HuH-7.5 (cell line): Measurements from ENCODE around the gene PRKN.

Experiments
- DNase-seq: peaks from one replicate; pipeline ENCODE4 v3.0.0; 2011; ENCODE audit warnings: low spot score

The PRKN gene

DNA sequence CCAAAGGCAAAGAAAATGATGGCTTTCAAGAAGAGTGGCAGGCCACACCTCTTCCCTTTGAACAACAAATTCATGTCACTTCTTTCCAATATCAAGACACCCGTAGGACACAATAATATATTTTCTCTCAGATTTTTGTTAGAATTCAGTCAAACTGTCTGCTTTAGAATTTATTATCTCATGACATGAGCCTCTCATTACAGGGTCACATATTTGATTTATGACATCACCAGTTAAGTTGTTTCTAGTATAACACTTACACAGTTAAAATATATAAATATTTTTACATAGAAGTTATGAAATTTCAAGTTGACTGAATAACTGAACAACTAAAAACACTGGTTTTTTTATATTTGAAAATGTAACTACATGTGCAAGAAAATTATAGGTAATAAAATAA lies 1133.2 kb downstream of the PRKN start:
- DNase-seq = no peak

DNA sequence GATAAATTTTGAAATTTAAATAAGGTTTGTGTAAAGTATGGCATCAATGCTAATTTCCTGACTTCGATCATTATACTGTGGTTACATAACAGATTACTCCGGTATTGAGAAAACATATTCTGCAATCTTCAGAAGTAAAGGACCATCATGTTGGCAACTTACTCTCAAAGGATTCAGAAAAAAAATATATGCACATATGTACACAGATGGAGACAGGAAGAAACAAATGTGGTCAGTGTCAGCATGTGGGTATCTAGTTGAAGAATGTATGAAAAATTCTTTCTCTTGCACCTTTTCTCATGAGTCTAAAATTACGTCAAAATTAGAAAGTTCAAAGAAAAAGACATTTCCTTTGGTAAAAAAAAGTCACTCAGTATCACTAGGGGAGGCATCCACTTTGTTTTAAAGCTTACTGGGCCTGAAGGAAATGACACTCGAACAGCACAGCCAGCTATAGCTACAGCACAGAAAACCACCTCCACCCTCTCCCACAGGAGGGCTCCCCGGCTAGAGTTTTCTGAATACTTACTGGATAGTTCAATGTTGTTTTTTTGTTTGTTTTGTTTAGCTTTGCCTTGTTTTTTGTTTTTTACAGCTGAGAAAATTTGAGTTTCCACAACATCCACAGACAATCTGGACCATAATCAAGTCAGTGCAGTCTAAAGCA lies 1136.5 kb downstream of the PRKN start:
- no peak for DNase-seq

DNA sequence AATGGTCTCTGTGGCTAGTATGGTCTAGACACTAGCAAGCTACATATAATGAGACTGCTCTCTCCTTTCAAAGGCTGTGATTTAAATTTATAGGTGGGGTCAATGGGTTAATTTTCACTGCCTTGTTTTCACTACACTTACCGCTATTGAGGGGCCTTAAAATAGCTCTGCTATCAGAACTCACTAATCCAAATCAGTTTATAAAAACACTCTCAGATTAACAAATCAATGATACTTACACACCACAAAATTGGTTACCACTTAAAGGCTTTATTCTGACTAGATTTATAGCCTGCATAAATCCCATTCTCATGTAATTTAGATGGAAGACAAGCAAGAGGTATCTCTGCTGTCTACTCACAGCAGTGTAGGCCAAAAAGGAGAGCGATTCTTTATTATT lies 1140.7 kb downstream of the PRKN start:
- DNase-seq = no peak

DNA sequence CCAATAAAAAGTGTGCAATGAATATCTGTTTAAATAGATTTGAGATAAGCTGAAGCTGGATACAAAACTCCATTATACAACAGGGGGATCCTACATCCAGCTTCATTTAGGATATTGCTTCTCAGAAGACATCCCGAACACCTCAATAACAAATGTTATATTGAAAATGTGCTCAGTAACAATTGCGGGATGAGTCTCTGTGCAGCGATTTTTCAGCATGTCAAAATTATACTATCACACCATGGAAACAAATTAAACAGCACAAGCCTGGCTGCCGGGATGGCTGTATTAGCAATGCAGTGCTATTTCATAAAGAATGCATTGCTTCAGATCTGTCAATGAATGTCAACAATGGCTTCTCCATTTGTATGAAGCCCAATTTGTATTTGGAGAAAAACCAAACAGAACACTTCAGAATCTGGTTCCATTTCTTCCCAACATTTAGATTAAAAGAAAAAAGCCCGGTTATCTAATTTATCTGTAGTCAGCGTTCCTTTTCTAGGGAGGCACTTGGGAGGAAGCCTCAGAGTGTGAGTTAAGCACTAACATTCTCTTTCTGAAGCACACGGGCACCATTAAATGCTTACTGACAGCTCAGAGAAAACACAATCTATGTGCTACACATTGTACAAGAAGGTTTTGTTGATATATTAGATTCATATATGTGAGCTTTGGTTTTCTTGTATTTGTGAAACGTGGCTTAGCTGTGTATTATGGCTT lies 1142.8 kb downstream of the PRKN start:
- no peak for DNase-seq

DNA sequence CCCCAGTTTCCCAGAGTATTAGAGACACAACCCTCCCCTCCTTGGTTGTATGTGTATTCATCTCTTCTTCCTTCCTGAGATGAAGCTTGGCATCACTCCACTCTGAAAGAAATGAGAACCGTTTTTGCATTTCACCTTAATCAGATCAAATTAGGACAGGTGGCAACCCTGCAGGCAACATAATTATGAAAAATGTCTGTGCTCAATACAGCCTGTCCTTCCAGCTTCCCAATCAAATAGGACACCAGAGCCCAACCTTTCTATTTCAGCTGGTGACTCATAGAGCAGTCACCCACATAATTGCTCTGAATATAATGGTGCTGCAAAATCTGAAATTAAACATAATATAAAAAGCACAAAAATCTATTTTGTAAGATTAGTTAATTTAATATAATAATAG lies 1143.5 kb downstream of the PRKN start:
- no peak for DNase-seq

DNA sequence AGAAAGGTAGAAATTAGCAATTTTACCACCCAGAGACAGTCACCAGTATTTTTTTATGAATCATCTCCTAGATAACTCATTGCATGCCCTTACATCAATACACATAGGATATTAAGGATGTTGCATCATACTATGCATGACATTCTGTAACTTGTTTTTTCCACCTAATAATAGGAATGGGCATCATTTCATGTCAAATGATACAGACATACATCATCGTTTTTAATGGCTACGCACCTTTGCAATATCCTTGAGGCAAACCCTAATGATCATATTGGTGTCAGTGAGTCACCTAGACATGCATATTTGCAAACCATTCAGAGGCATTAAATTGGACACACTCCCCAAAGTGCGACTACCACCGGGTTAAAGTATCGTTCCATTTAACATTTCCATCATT lies 1144.0 kb downstream of the PRKN start:
- DNase-seq = no peak

DNA sequence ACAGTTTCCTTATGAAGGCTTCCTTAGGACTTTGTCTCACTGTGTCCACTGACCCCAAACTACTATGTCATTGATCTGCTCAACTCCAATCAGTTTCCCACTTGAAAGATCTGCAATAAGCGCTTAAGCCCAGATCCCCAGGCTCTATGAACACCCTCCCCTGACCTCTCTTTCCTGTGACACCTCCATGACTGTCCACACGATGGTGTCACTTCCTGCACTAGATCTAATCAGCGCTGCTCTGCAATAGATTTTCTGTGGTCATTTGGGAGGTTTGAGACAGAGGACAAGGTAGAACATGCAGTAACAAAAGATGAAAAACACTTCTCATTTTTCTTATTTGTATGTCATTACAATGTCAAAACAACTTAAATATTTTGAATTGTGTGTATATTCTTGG lies 1149.1 kb downstream of the PRKN start:
- no peak for DNase-seq

DNA sequence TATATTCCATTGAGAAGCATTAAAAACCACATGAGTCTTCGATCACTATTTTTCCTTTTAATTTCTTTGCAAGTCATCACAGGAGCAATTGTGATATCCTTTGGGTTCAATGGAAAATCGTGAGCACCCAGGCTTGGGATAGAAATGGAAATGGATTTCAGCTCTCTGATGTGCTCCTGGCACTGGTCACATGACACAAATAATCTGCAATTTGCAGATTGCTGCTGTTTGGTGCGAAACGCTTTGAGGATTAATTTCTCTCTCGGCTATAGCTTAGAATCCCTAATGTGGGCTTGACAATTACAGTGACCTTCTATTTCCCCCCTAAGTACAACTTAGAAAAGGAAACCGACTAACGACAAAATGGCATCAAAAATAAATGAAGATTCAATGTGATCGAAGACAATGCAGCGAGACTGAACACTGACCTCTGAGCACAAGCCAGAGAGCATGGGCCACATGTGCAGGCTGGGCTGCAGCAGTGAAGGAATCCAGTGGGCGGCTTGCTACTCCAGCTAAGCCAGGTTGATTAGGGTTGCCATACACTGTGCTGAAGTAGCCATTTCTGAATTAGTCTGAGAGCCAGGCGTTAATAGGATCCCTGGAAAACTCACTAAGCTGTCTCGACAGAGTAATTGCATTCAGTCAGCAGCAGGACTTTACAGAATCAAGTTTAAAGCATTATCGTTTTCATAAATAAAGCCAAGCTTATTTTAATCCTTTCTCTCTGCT lies 1151.9 kb downstream of the PRKN start:
- DNase-seq = no peak

DNA sequence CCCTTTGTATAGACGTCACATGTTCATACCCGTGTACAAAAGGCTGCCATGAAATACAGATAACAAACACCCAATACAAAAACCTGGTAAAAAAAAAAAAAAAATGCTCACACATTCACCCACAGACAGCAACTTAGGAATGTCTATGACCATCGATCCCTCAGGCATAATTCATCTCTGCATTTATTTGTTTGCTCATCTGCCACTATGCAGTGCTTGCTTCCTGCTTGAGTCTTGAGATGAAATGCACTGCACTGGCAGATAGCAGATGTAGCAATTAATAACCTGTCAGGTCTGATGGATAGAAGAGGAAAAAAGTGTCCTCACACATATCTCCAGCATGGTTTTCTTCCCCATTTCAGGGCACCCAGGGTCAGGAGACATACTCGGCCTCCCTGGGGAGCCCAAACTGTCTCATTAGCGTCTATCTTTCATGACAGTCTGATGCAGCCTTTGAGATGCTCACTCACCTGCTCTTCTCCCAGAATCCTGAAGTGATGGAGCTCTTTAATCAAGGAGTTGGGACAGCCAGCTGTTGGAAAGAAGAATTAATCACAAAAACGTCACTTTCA lies 1158.6 kb downstream of the PRKN start:
- no peak for DNase-seq

DNA sequence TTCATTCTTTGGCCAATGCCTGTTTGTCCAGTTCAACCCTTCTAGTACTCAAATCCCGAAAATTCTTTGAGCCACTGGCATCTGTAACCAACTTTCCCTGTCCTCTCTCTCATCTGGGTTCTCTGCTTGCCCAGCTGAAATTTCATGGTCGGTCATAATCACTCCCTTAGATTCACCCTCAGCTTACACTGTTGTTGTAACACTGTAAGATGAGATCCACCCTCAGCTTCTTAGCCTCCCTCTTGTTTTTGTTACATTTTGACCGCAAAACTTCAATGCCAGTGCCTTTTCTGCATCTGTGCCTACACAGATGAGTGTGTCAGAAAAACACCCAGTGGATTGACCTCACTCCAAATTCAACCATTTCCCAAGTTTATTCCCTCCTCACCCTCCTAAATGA lies 1162.6 kb downstream of the PRKN start:
- DNase-seq = no peak

DNA sequence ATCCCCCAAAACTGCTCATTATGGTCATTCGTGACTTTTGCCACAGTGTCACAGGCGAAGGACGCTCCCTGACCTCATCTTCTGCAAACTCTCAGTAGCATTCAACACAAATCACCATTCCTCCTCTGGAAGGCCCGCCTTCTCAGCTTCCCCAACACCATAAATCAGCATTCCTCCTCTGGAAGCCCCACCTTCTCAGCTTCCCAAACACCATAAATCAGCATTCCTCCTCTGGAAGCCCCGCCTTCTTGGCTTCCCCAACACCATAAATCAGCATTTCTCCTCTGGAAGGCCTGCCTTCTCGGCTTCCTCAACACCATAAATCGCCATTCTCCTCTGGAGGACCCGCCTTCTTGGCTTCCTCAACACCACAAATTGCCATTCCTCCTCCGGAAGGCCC lies 1165.7 kb downstream of the PRKN start:
- DNase-seq = no peak

DNA sequence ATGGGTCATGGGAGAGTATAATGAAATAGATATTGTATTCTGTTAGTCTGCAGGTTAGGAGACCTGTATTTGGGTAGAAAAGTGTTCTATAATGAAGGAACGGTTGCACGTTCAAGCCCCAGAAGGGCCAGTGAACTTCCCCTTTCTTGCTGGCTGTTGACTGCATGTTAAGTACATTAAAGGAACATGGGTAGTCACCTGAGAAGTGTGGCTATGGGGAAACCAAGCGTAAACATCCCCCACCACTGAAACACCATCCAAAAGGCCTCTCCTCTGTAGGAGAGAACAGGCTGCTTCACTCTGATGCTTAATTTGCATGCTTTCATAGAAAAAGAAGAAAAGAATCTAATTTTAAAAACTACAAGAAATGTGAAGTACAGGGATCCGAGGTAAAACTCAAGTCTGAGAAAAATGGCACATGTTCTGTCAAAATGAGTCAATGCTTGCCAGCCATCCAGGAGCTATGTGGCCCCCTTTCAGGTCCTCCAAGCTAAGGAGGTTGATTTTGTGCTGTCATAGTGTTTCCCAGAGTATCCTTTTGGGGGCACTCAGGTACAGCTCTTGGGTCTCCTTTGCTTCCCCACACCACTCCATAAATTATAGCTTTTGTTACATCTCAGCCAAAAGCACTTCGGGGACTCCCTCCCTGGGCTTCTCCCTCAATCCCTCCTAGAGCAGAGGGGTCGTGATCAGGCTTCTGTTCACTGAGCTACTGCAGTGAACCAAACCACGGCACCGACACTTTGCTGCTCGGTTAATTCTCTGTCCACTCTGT lies 1170.0 kb downstream of the PRKN start:
- DNase-seq = no peak

DNA sequence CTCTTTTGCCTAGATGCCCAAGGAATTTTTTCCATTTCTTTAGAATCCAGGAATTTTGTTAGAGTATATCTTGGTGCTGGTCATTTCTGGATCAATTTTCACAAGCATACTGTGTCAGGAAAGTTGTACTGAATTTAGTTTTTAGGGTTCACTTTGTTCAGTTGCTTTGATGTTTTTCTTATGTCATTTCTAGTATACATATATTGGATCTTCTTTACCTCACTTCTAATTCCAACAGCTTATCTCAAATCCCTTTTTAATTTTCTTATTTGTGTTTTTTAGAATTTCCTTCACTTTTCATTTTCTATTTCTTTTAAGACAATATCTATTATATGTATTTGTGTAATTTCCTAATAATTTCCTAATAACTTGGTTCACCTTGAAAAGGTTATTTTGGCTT lies 1172.7 kb downstream of the PRKN start:
- DNase-seq = no peak

DNA sequence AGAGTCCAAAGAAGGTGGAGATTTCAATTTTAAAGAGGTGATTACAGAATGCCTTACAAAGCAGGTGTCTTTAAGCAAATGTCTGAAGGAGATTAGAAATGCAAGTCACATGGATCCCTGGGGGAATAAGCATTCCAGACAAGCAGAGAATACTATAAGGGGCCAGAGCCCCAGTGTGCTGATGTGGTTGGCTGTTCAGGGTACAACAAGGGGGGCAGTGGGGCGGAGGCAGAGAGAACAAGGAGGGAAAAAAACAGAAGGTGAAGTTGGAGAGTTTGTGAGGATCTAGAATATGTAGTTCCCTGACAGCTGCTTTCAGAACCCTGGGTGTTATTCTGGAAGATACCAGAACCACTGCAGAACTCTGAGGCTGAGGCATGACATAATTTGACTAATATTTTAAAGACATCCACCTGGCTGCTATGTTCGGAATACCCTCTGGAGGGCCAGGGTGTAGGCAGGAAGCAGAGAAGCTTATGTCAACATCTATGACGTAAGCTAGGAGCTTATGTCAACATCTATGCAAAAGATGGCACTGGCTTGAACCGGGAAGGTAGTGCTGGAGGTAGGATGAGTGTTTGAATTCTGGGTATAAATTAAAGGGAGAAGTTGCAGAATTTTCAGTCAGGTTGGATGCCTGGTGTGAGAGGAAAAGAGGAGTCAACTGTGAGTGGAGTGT lies 1177.5 kb downstream of the PRKN start:
- no peak for DNase-seq

DNA sequence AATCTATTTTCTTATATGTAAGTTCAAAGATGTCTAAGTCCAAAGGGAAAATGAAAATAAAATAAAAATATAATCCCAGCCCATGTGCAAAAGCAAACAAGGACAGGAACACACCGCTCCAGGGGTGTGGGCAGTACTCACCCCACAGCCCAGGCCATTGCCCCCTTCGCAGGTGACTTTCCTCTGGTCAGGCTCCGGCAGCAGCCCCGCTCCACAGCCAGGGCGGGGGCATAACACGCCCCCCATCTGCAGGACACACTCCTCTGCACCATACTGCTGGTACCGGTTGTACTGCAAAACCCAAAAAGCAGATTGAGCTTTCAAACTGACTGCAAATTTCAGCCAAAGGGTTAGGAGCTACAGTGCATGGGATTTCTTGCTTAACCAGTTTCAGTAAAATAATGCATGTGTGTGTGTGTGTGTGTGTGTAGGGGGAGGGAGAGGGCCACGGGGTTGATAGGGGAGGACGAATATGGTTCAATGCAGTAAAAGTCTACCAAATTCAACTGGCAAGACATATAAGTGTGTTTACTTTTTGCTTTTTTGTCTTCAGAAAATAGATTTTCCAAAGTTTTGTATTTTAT lies 1178.8 kb downstream of the PRKN start:
- DNase-seq = no peak

DNA sequence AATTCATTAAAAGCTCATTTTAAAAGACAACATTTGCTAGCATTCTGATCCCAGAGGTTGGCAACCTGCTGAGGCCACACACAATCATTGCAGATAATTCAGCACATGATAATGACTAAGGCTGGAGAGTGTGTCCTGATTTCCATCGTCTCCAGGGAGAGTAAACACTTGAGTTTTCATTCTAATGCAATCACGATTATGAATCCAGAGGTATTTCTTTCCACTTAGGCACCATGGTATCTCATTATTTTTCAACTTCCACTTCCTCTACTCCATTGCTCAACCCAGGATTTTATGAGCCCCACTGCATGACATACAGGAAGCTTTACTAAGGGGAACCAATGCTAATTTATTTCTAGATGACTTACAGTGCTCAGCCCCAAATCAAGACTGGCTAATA lies 1179.9 kb downstream of the PRKN start:
- DNase-seq = no peak

DNA sequence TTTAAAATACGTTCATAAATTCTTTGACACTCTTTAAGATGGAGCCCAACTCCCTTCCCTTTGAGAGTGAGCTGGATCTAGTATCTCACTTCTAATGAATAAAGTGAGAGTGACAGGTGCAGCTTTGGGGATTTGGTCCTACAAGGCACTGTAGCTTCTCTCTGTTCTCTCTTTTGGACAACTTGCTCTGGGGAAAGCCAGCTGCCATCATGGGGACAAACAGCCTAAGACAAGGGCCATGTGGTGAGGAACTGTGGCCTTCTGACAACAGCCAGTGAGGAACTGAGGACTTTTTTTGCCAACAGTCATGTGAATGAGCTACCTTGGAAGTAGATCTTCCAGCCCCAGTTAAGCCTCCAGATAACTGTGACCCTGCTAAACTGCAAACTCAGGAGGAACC lies 1180.9 kb downstream of the PRKN start:
- no peak for DNase-seq

DNA sequence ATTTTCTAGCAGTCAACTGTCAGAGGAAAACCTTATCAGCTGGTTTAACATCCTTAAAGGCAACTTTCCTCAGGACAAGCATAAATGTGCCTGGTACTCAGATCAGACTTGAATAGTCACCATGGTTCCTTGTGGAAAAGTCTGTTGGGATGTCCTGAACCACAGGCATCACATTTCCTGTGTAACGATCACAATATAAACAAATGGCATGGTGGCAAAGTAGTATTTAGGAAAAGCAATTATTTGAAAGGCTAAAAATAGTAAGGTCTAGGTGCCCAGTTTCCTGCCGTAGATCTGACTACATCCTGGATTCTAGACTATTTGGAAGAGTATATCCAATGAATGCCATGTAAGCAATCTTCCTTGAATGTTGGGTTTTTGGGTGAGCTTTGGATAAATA lies 1181.8 kb downstream of the PRKN start:
- no peak for DNase-seq

DNA sequence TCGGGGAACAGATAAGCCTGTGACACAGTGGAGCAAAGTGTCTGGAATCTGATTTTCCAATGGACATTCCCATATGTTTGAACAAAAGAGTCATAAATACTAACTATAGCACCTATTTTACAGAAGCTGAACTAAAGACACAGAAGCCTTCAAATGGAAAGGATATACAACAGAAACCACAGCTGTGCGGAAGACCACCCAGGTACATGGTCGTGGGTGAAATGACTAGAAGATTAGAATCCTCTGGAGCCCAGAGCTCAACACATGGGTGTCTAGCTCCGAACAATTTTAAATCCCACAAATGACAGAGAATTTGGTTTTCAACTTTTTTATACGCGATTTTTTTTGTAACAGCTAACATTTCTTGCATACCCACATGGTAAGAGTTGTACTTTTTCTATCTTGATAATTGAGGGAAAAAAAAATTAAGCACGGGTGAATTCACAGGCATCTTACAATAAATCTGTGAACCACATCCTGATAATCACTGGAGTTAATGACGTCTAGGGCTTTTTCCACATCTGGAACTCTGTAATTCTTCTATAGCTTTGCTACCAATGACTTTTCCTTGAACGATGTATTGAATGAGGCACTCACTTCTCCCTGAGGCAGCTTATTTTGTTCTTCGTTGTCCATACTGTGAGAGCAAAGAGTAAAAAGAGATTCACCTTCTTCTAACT lies 1182.6 kb downstream of the PRKN start:
- no peak for DNase-seq

DNA sequence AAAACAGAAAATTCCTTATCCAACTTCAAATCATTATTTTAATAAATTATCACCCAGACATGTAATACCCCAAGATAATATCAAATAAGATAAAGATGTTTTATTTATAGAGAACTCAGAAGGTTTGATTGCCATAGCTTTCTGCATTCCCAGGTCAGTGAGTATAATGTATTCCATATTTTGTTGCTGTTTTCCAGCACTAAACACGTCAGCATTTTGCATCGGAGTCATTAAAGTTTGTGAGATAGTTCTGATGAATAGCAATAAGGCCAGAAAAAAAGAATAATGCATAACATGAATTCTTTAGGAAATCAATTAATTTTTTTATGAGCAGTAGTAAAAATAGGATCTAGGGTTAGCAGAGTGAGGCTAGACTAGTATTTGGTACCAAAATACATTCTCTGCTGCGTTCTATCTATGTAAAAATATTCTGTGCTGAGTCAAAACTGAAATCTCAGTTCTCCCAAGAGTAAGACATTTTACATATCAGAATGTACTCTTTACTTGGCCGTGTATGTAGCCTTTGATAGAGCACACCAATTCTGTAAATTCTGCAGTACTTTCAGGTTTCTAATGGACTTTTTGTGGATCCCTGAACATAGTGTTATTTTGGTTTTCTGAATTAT lies 1183.8 kb downstream of the PRKN start:
- no peak for DNase-seq
